WTC11 (cell line): Measurements from ENCODE around the gene CDK9. TPM values are rescaled to one million over a fixed set of nuclear protein-coding genes. Genes with fewer than 3 reads are reported as not detected.
A peak's percentile ranks its signal among the peaks of the same experiment; 100 is the strongest.

ENCODE experiments used
- ATAC-seq: fragments of 200-7000 bp; cut with Tn5 transposase; 2 replicates; pipeline ENCODE4 v1.10.0; 2021; ENCODE audit warnings: mild to moderate bottlenecking, moderate library complexity
- CTCF ChIA-PET: fragments of 300-600 bp; sonication (Branson Sonifier 250); formaldehyde crosslinking; loops from one replicate; lab custom pipeline; 2021; ENCODE audit warnings: antibody characterized with exemption; lab: Charles Lee
- POLR2A ChIA-PET: fragments of 350-600 bp; sonication (Branson Sonifier 250); formaldehyde crosslinking; loops from one replicate; lab custom pipeline; 2021; ENCODE audit warnings: antibody characterized with exemption; lab: Charles Lee
- DNase-seq: peaks from one replicate; pipeline ENCODE4 v3.0.0; 2021; ENCODE audit warnings: low spot score
- H3K27ac Mint-ChIP-seq: 2 replicates; pipeline ENCODE4 v1.8.0; 2021; ENCODE audit warnings: mixed read lengths
- H3K27me3 Mint-ChIP-seq: 2 replicates; pipeline ENCODE4 v1.8.0; 2021; ENCODE audit warnings: low read depth, mild to moderate bottlenecking, moderate library complexity, mixed read lengths
- H3K36me3 Mint-ChIP-seq: 2 replicates; pipeline ENCODE4 v1.8.0; 2021; ENCODE audit warnings: mixed read lengths
- H3K4me1 Mint-ChIP-seq: 2 replicates; pipeline ENCODE4 v1.8.0; 2022; ENCODE audit warnings: mixed read lengths
- H3K4me3 Mint-ChIP-seq: 2 replicates; pipeline ENCODE4 v1.8.0; 2021; ENCODE audit warnings: mild to moderate bottlenecking, moderate library complexity, mixed read lengths
- H3K9me3 Mint-ChIP-seq: 2 replicates; pipeline ENCODE4 v1.8.0; 2021; ENCODE audit warnings: mixed read lengths
- ATF1 ChIP-seq: sonication (generic); formaldehyde crosslinking; IDR thresholded peaks from 2 replicates; pipeline ENCODE4 v1.8.1; 2023; ENCODE audit warnings: mild to moderate bottlenecking, moderate library complexity, missing genetic modification reagents
- ATF6 ChIP-seq: sonication (generic); formaldehyde crosslinking; IDR thresholded peaks from 2 replicates; pipeline ENCODE4 v1.8.1; 2023; ENCODE audit warnings: mild to moderate bottlenecking, missing genetic modification reagents
- CBFB ChIP-seq: sonication (generic); formaldehyde crosslinking; IDR thresholded peaks from 2 replicates; pipeline ENCODE4 v1.8.1; 2022; ENCODE audit warnings: mild to moderate bottlenecking, low read depth, missing genetic modification reagents
- CTCF ChIP-seq: fragments of 200-600 bp; IDR thresholded peaks from 2 replicates; pipeline ENCODE4 v1.8.0; 2022; ENCODE audit warnings: antibody characterized with exemption
- E2F1 ChIP-seq: sonication (generic); formaldehyde crosslinking; IDR thresholded peaks from 2 replicates; pipeline ENCODE4 v1.8.0; 2022; ENCODE audit warnings: mild to moderate bottlenecking, missing genetic modification reagents
- ELF4 ChIP-seq: sonication (generic); formaldehyde crosslinking; IDR thresholded peaks from 2 replicates; pipeline ENCODE4 v1.8.1; 2022; ENCODE audit warnings: low read depth, mild to moderate bottlenecking, moderate library complexity, missing genetic modification reagents
- EMX1 ChIP-seq: fragments of 250-450 bp; sonication (Bioruptor Pico); IDR thresholded peaks from 2 replicates; pipeline ENCODE4 v1.8.0; 2021; ENCODE audit warnings: mild to moderate bottlenecking
- FOXJ3 ChIP-seq: sonication (generic); formaldehyde crosslinking; IDR thresholded peaks from 2 replicates; pipeline ENCODE4 v1.9.0; 2021; ENCODE audit warnings: missing genetic modification reagents, mild to moderate bottlenecking, borderline replicate concordance
- GABPB1 ChIP-seq: sonication (generic); formaldehyde crosslinking; IDR thresholded peaks from 2 replicates; pipeline ENCODE4 v1.8.1; 2023; ENCODE audit warnings: mild to moderate bottlenecking, missing genetic modification reagents
- GRHL2 ChIP-seq: fragments of 250-450 bp; sonication (Bioruptor Pico); IDR thresholded peaks from 2 replicates; pipeline ENCODE4 v1.8.0; 2022; ENCODE audit warnings: mild to moderate bottlenecking, moderate library complexity; ENCODE audit not compliant: insufficient replicate concordance, severe bottlenecking
- MYBL2 ChIP-seq: sonication (generic); formaldehyde crosslinking; IDR thresholded peaks from 2 replicates; pipeline ENCODE4 v1.8.1; 2023; ENCODE audit warnings: mild to moderate bottlenecking, moderate library complexity, missing genetic modification reagents
- NR2C2 ChIP-seq: sonication (generic); formaldehyde crosslinking; IDR thresholded peaks from 2 replicates; pipeline ENCODE4 v1.8.0; 2022; ENCODE audit warnings: mild to moderate bottlenecking, missing genetic modification reagents
- SMAD4 ChIP-seq: sonication (generic); formaldehyde crosslinking; IDR thresholded peaks from 2 replicates; pipeline ENCODE4 v1.8.0; 2022; ENCODE audit warnings: mild to moderate bottlenecking, missing genetic modification reagents
- ZBTB21 ChIP-seq: sonication (generic); formaldehyde crosslinking; IDR thresholded peaks from 2 replicates; pipeline ENCODE4 v1.8.1; 2023; ENCODE audit warnings: mild to moderate bottlenecking, missing genetic modification reagents, borderline replicate concordance
- ZSCAN18 ChIP-seq: fragments of 250-450 bp; sonication (Bioruptor Pico); IDR thresholded peaks from 2 replicates; pipeline ENCODE4 v2.1.2; 2022; ENCODE audit warnings: mild to moderate bottlenecking, moderate library complexity
- total RNA-seq: library from RNA; stranded (reverse); gene quantifications from 3 replicates; pipeline ENCODE4 v1.2.3, GENCODE V29; 2021
- TF ChIP-seq, protein P1 (sequence below): sonication (generic); formaldehyde crosslinking; conservative IDR thresholded peaks from 2 replicates; pipeline ENCODE4 v1.8.1; 2022; ENCODE audit warnings: mild to moderate bottlenecking, missing genetic modification reagents
- TF ChIP-seq, protein P2 (sequence below): sonication (generic); formaldehyde crosslinking; IDR thresholded peaks from 2 replicates; pipeline ENCODE4 v1.8.0; 2023; ENCODE audit warnings: mild to moderate bottlenecking, missing genetic modification reagents
- TF ChIP-seq, protein P3 (sequence below): sonication (generic); formaldehyde crosslinking; IDR thresholded peaks from 2 replicates; pipeline ENCODE4 v1.8.1; 2022; ENCODE audit warnings: missing genetic modification reagents, borderline replicate concordance

CDK9 gene
- total RNA-seq, 1 experiment from 2014 or later: 111 TPM

DNA sequence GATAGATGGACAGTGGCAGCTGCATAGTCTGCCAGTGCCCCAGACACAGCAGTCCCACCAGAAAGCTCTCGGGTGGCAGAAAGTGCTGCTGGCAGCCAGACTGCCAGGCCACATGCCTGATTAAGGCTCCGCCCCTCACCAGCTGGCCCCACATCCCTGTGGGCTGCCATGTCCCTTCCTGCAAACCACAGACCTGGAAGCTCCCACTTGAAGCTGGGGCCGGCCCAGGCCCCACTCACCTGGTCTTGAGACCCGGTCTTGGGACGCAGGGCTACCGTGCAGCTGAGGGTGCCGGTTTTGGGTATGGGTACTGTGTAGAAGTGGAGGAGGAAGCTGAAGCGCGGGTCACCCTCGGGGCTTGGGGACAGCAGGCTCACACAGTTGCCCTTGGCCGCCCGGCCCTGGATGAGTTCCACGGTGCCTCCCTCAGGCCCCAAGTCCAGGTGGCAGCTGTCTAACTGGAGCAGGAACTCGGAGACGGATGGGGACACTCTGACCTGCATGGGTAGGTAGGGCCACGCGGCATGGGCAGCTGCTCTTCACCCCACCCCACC is 32.1 kb downstream of the CDK9 start:
- no peaks in the 10 kb centered on the region for H3K4me1 Mint-ChIP-seq
- no peaks in the 10 kb centered on the region for H3K9me3 Mint-ChIP-seq
- no peak for TF ChIP-seq SMAD4
- TF ChIP-seq ELF4 (CRISPR knock-in tag): no peak
- TF ChIP-seq CBFB (CRISPR knock-in tag): no peak
- TF ChIP-seq, all 79 proteins: peak for 0
- peaks cover 8% of the 10 kb centered on the region; the same call in 1 of the 2 replicates for H3K36me3 Mint-ChIP-seq
- ATAC-seq: no peak
- POLR2A ChIA-PET: no interaction called here
- no peak overlapping the region for H3K4me3 Mint-ChIP-seq
- no peaks in the 10 kb centered on the region for H3K27me3 Mint-ChIP-seq
- CTCF ChIA-PET: interaction anchor here (3.5 kb wide), 1 partner anchor 52 kb away, joined by 16 read pairs; no protein-coding TSS in a partner anchor
- H3K27ac Mint-ChIP-seq: 0 out of 2 replicates have a peak overlapping the region, but pooled peaks have one; percentile 11
- no peak for DNase-seq

DNA sequence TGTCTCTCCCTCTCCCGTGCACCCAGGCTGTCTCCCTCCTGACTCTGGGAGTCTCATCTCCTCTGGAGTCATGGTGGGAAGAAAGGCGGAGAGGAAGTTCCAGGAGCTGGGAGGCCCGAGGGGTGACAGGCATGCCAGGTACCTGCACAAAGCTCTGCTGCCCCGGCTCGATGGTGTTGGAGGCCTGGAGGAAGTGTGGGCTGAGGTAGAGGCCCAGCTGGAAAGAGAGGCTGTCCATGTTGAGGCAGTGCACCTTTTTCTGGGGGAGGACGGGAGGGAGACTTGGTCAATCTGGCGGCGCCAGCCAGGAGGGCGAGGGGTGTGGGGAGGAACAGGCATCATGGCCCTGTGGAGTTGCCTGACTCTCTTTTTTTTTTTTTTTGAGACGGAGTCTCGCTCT is 32.7 kb downstream of the CDK9 start:
- no peak for TF ChIP-seq GABPB1
- TF ChIP-seq FOXJ3: no peak
- TF ChIP-seq MYBL2 (CRISPR knock-in tag): no peak
- no peak for TF ChIP-seq ZSCAN18
- no peak for TF ChIP-seq CTCF
- TF ChIP-seq, protein P1, sequence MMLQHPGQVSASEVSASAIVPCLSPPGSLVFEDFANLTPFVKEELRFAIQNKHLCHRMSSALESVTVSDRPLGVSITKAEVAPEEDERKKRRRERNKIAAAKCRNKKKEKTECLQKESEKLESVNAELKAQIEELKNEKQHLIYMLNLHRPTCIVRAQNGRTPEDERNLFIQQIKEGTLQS (CRISPR knock-in tag): no peak
- TF ChIP-seq, protein P2, sequence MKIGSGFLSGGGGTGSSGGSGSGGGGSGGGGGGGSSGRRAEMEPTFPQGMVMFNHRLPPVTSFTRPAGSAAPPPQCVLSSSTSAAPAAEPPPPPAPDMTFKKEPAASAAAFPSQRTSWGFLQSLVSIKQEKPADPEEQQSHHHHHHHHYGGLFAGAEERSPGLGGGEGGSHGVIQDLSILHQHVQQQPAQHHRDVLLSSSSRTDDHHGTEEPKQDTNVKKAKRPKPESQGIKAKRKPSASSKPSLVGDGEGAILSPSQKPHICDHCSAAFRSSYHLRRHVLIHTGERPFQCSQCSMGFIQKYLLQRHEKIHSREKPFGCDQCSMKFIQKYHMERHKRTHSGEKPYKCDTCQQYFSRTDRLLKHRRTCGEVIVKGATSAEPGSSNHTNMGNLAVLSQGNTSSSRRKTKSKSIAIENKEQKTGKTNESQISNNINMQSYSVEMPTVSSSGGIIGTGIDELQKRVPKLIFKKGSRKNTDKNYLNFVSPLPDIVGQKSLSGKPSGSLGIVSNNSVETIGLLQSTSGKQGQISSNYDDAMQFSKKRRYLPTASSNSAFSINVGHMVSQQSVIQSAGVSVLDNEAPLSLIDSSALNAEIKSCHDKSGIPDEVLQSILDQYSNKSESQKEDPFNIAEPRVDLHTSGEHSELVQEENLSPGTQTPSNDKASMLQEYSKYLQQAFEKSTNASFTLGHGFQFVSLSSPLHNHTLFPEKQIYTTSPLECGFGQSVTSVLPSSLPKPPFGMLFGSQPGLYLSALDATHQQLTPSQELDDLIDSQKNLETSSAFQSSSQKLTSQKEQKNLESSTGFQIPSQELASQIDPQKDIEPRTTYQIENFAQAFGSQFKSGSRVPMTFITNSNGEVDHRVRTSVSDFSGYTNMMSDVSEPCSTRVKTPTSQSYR (CRISPR knock-in tag): no peak
- no peak for TF ChIP-seq GRHL2 (CRISPR knock-in tag)
- TF ChIP-seq, protein P3, sequence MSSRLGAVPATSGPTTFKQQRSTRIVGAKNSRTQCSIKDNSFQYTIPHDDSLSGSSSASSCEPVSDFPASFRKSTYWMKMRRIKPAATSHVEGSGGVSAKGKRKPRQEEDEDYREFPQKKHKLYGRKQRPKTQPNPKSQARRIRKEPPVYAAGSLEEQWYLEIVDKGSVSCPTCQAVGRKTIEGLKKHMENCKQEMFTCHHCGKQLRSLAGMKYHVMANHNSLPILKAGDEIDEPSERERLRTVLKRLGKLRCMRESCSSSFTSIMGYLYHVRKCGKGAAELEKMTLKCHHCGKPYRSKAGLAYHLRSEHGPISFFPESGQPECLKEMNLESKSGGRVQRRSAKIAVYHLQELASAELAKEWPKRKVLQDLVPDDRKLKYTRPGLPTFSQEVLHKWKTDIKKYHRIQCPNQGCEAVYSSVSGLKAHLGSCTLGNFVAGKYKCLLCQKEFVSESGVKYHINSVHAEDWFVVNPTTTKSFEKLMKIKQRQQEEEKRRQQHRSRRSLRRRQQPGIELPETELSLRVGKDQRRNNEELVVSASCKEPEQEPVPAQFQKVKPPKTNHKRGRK (CRISPR knock-in tag): no peak
- TF ChIP-seq ZBTB21 (CRISPR knock-in tag): no peak
- no peak for TF ChIP-seq SMAD4
- TF ChIP-seq CBFB (CRISPR knock-in tag): no peak
- Mint-ChIP-seq H3K27me3 (no peaks in the 10 kb centered on the region), H3K4me3 (no peak overlapping the region), H3K27ac (peak overlapping the region; percentile 11; the same call in 1 of the 2 replicates), H3K36me3 (peaks cover 4% of the 10 kb centered on the region; the same call in 1 of the 2 replicates), H3K4me1 (no peaks in the 10 kb centered on the region), H3K9me3 (no peaks in the 10 kb centered on the region)
- CTCF ChIA-PET: interaction anchor here (0.6 to 3.5 kb wide), 2 partner anchors 21 to 51 kb away, joined by 3 to 16 read pairs; no protein-coding TSS in a partner anchor
- no peak for DNase-seq
- POLR2A ChIA-PET: no interaction called here
- ATAC-seq: no peak

- H3K36me3 Mint-ChIP-seq: peaks cover 4% of the 10 kb centered on the region; the same call in 1 of the 2 replicates
- H3K9me3 Mint-ChIP-seq: no peaks in the 10 kb centered on the region
- no peak overlapping the region for H3K4me3 Mint-ChIP-seq
- peaks cover 16% of the 10 kb centered on the region for H3K27me3 Mint-ChIP-seq
- no peak overlapping the region for H3K27ac Mint-ChIP-seq
- ChIA-PET CTCF (no interaction called here), POLR2A (no interaction called here)
- H3K4me1 Mint-ChIP-seq: peaks cover 22% of the 10 kb centered on the region
- ATAC-seq (no peak), DNase-seq (no peak)
- TF ChIP-seq EMX1 (CRISPR knock-in tag) (no peak), NR2C2 (CRISPR knock-in tag) (no peak), GABPB1 (no peak), ATF1 (CRISPR knock-in tag) (no peak), ATF6 (CRISPR knock-in tag) (no peak), E2F1 (CRISPR knock-in tag) (no peak)
- TF ChIP-seq, protein P3 (CRISPR knock-in tag): no peak
These were observed 36.3 kb downstream of the CDK9 start for GRCh38 chr9:127822108-127822507.
